Peyer's patch (tissue), 4 donors: ENCODE data around the gene DNAJC4.
A peak's percentile ranks its signal among the peaks of the same experiment; 100 is the strongest.

Experiments used
- POLR2A ChIP-seq, 2 donors: fragments of 450-650 bp; IDR thresholded peaks; one replicate each; pipeline ENCODE4 v1.5.1; 2017; ENCODE audit warnings: antibody characterized with exemption in 2 of 2, mild to moderate bottlenecking in 2 of 2, moderate library complexity in 2 of 2
- TF ChIP-seq, protein P1 (sequence below), 6 experiments: fragments of 450-650 bp in 4 of 6; fragments of 200-600 bp in 2 of 6; sonication (generic) in 1 of 6; IDR thresholded peaks; one replicate each; pipeline ENCODE4 v1.5.1; 2017 to 2019; ENCODE audit warnings: antibody characterized with exemption in 6 of 6, mild to moderate bottlenecking in 3 of 6, moderate library complexity in 1 of 6

DNA sequence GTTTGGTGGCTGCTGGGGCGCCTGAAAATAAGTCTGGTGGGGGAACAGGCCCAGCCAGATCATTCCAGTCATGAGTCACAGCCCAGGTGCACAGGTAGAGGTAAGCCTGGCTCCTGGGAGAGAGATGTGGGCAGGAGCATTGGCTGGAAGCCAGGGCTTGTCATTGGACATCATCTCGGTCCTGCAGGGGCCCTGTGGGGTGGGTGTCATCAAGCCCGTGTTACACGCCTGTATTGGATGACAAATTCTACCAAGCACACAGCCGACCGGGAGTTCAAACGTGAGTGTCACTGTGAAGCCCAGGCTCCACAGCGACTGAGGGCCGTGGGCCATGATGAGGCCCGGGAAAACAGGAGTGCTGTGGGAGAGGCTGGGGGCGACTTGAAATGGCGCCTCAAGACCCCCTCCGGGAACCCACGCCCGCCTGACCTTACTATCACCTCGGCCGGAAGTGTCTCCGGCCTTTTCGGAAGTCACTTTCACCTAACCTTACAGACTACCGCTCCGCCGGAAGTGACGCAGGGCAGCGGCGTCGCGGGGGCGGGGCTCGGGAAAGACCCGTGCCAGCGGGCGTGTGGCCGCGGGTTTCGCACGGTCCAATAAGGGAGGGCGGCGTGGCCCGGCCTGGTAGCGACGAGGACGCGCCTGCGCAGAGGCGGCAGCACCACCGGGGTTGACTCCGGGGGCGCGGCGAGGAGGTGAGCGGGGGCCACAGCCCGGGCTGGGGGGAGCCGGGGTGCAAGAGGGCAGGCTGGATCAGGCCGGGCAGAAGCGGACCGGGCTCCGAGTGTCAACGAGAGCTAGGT lies 10.3 kb downstream of the DNAJC4 start, which contains the start of gene FKBP2:
- TF ChIP-seq, protein P1, sequence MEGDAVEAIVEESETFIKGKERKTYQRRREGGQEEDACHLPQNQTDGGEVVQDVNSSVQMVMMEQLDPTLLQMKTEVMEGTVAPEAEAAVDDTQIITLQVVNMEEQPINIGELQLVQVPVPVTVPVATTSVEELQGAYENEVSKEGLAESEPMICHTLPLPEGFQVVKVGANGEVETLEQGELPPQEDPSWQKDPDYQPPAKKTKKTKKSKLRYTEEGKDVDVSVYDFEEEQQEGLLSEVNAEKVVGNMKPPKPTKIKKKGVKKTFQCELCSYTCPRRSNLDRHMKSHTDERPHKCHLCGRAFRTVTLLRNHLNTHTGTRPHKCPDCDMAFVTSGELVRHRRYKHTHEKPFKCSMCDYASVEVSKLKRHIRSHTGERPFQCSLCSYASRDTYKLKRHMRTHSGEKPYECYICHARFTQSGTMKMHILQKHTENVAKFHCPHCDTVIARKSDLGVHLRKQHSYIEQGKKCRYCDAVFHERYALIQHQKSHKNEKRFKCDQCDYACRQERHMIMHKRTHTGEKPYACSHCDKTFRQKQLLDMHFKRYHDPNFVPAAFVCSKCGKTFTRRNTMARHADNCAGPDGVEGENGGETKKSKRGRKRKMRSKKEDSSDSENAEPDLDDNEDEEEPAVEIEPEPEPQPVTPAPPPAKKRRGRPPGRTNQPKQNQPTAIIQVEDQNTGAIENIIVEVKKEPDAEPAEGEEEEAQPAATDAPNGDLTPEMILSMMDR (IDR thresholded peaks at IDR 0.05), result no peak
- peak; percentile 92 to 95 for TF ChIP-seq POLR2A (IDR thresholded peaks at IDR 0.05)
